H9 (cell line): ENCODE measurements around the gene PRKAR1A. TPM values are rescaled to one million over a fixed set of nuclear protein-coding genes. Genes with fewer than 3 reads are reported as not detected.

Source experiments
- DNase-seq: peaks from one replicate; pipeline ENCODE4 v3.0.0-alpha.2; 2017
- H2AFZ ChIP-seq: one replicate; pipeline ENCODE4 v1.6.1; 2013; ENCODE audit warnings: mild to moderate bottlenecking, low read length, control low read depth, moderate library complexity
- H2AK5ac ChIP-seq: 2 replicates; pipeline ENCODE4 v1.6.1; 2013; ENCODE audit warnings: low read length, control low read depth, mixed read lengths; ENCODE audit not compliant: insufficient read length
- H2BK120ac ChIP-seq: one replicate; pipeline ENCODE4 v1.6.1; 2013; ENCODE audit warnings: low read depth, mild to moderate bottlenecking, low read length, control low read depth, inconsistent platforms; ENCODE audit not compliant: poor library complexity, severe bottlenecking
- H2BK12ac ChIP-seq: 2 replicates; pipeline ENCODE4 v1.6.1; 2013; ENCODE audit warnings: low read length, control low read depth, mixed read lengths, low read depth; ENCODE audit not compliant: insufficient read length
- H2BK15ac ChIP-seq: 2 replicates; pipeline ENCODE4 v1.6.1; 2013; ENCODE audit warnings: low read depth, low read length, control low read depth
- H2BK20ac ChIP-seq: one replicate; pipeline ENCODE4 v1.6.1; 2013; ENCODE audit warnings: low read depth, mild to moderate bottlenecking, low read length, control low read depth, inconsistent platforms; ENCODE audit not compliant: poor library complexity, severe bottlenecking
- H2BK5ac ChIP-seq: 2 replicates; pipeline ENCODE4 v1.6.1; 2013; ENCODE audit warnings: low read length, control low read depth, mixed read lengths; ENCODE audit not compliant: insufficient read length
- H3K14ac ChIP-seq: 2 replicates; pipeline ENCODE4 v1.6.1; 2013; ENCODE audit warnings: low read length, control low read depth; ENCODE audit not compliant: insufficient read depth
- H3K18ac ChIP-seq: 2 replicates; pipeline ENCODE4 v1.6.1; 2013; ENCODE audit warnings: low read depth, mild to moderate bottlenecking, mixed read lengths, low read length, control low read depth; ENCODE audit not compliant: insufficient read length
- H3K23ac ChIP-seq: 2 replicates; pipeline ENCODE4 v1.6.1; 2013; ENCODE audit warnings: low read length, control low read depth, mixed read lengths, low read depth; ENCODE audit not compliant: insufficient read length
- H3K23me2 ChIP-seq: 2 replicates; pipeline ENCODE4 v1.6.1; 2013; ENCODE audit warnings: low read depth, mild to moderate bottlenecking, mixed read lengths, low read length, control low read depth; ENCODE audit not compliant: insufficient read length, poor library complexity, severe bottlenecking
- H3K27ac ChIP-seq: 2 replicates; pipeline ENCODE4 v1.5.1; 2013; ENCODE audit warnings: low read length, control low read depth, mixed read lengths, low read depth; ENCODE audit not compliant: insufficient read length
- H3K27me3 ChIP-seq: 2 replicates; pipeline ENCODE4 v1.6.1; 2013; ENCODE audit warnings: low read length, control low read depth, inconsistent platforms; ENCODE audit not compliant: insufficient read depth
- H3K4ac ChIP-seq: 2 replicates; pipeline ENCODE4 v1.6.1; 2013; ENCODE audit warnings: low read depth, mild to moderate bottlenecking, control low read depth, inconsistent platforms, low read length, moderate library complexity
- H3K4me1 ChIP-seq: 2 replicates; pipeline ENCODE4 v1.6.1; 2013; ENCODE audit warnings: low read length, control low read depth, inconsistent platforms; ENCODE audit not compliant: insufficient read depth
- H3K4me2 ChIP-seq: 2 replicates; pipeline ENCODE4 v1.6.1; 2013; ENCODE audit warnings: low read length, control low read depth, mixed read lengths; ENCODE audit not compliant: insufficient read length, insufficient read depth
- H3K56ac ChIP-seq: 2 replicates; pipeline ENCODE4 v1.6.1; 2013; ENCODE audit warnings: low read depth, mild to moderate bottlenecking, mixed read lengths, low read length, control low read depth; ENCODE audit not compliant: insufficient read length
- H3K79me1 ChIP-seq: 2 replicates; pipeline ENCODE4 v1.6.1; 2013; ENCODE audit warnings: low read depth, mild to moderate bottlenecking, moderate library complexity, low read length, control low read depth, inconsistent platforms; ENCODE audit not compliant: insufficient read depth, poor library complexity, severe bottlenecking
- H3K79me2 ChIP-seq: 2 replicates; pipeline ENCODE4 v1.6.1; 2013; ENCODE audit warnings: low read length, control low read depth, inconsistent platforms; ENCODE audit not compliant: insufficient read depth
- H3K9ac ChIP-seq: 2 replicates; pipeline ENCODE4 v1.6.1; 2013; ENCODE audit warnings: low read length, control low read depth, mixed read lengths; ENCODE audit not compliant: insufficient read length; ENCODE audit errors: extremely low read depth
- H3K9me3 ChIP-seq: one replicate; pipeline ENCODE4 v1.6.1; 2013; ENCODE audit warnings: low read depth, low read length, inconsistent platforms; ENCODE audit not compliant: control insufficient read depth
- H3T11ph ChIP-seq: one replicate; pipeline ENCODE4 v1.6.1; 2013; ENCODE audit warnings: mild to moderate bottlenecking, low read length, control low read depth, inconsistent platforms
- H4K20me1 ChIP-seq: one replicate; pipeline ENCODE4 v1.6.1; 2013; ENCODE audit not compliant: control insufficient read depth, insufficient read length, insufficient read depth
- H4K5ac ChIP-seq: 2 replicates; pipeline ENCODE4 v1.6.1; 2013; ENCODE audit warnings: low read depth, mild to moderate bottlenecking, mixed read lengths, low read length, control low read depth; ENCODE audit not compliant: insufficient read length
- H4K8ac ChIP-seq: replicated peaks from 2 replicates; pipeline ENCODE4 v1.6.1; 2013; ENCODE audit warnings: low read length, control low read depth, mixed read lengths, low read depth; ENCODE audit not compliant: insufficient read length
- H4K91ac ChIP-seq: 2 replicates; pipeline ENCODE4 v1.6.1; 2013; ENCODE audit warnings: low read depth, mild to moderate bottlenecking, moderate library complexity, mixed read lengths, low read length, control low read depth; ENCODE audit not compliant: insufficient read length
- H3K27ac Mint-ChIP-seq, 3 experiments: 2 replicates in 2 of 3; 3 replicates in 1 of 3; pipeline ENCODE4 v1.8.0; 2020 to 2021; ENCODE audit warnings: mixed read lengths in 3 of 3, mild to moderate bottlenecking in 1 of 3, moderate library complexity in 1 of 3
- H3K27me3 Mint-ChIP-seq: 2 replicates; pipeline ENCODE4 v1.8.0; 2021; ENCODE audit warnings: low read depth, mild to moderate bottlenecking, moderate library complexity, mixed read lengths
- H3K36me3 Mint-ChIP-seq, 3 experiments: 2 replicates in 2 of 3; 3 replicates in 1 of 3; pipeline ENCODE4 v1.8.0; 2020 to 2021; ENCODE audit warnings: low read depth in 3 of 3, mixed read lengths in 3 of 3; ENCODE audit not compliant: insufficient read depth in 1 of 3
- H3K4me1 Mint-ChIP-seq, 2 experiments: 2 replicates each; pipeline ENCODE4 v1.8.0; 2020; ENCODE audit warnings: mixed read lengths in 2 of 2
- H3K4me3 Mint-ChIP-seq, 2 experiments: 2 replicates in 1 of 2; 3 replicates in 1 of 2; pipeline ENCODE4 v1.8.0; 2020 to 2021; ENCODE audit warnings: mild to moderate bottlenecking in 2 of 2, mixed read lengths in 2 of 2, moderate library complexity in 1 of 2
- H3K9me3 Mint-ChIP-seq, 2 experiments: 2 replicates in 1 of 2; 3 replicates in 1 of 2; pipeline ENCODE4 v1.8.0; 2020; ENCODE audit warnings: mild to moderate bottlenecking in 2 of 2, mixed read lengths in 2 of 2, moderate library complexity in 1 of 2
- WGBS: extraction: QIAGEN DNeasy Blood & Tissue Kit; methylation state at CpG from one replicate; pipeline ENCODE4 v1.1.7; 2013; ENCODE audit warnings: missing lambda C conversion rate, low lambda C conversion rate, mixed read lengths; ENCODE audit not compliant: insufficient read length; ENCODE audit errors: extremely low coverage; 5-methylcytosine and 5-hydroxymethylcytosine counted together
- total RNA-seq: library from RNA; stranded (reverse); gene quantifications from 2 replicates; pipeline ENCODE4 v1.2.1, GENCODE V29; 2021
- TF ChIP-seq, protein P1 (sequence below): fragments of 200-600 bp; sonication (generic); conservative IDR thresholded peaks from 3 replicates; pipeline ENCODE4 v1.8.0; 2021; ENCODE audit warnings: antibody characterized with exemption, mild to moderate bottlenecking

Gene PRKAR1A
- total RNA-seq, 1 experiment from 2014 or later: 171 TPM

DNA sequence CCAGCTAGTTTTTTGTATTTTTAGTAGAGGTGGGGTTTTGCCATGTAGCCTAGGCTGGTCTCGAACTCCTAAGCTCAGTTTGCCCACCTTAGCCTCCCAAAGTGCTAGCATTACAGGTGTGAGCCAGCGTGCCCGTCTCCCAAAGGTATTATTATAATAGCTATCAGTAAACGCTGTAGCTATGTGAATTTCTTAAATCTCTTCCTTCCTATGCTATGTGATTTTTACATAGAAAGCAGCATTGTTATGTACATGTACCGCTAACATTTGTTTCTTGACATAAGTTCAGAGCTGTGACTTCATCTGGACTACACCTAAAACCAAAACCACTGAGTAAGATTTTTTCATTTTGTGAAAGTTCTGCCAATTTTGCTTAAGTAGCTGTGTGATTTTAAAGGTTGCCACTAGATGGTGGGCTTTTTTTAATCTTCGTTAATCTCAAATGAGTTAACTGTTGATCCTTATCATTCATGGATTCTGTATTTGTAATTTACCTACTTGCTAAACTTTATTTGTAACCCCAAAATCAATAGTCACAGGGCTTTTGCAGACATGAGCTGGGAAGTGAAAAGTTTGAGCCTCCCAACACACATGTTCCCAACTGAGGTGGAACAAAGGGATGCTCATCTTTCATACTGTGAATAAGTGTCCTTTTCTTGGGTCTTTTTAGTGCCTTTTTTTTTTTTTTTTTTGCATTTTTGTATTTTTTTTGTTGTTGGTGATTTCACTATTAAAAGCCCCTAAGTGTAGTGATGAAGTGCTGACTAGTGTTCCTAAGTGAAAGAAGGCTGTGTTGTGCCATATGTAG, 21.9 kb downstream of the PRKAR1A start:
- Histone ChIP-seq H3T11ph (no peak overlapping the region), H3K56ac (no peak overlapping the region), H4K5ac (no peak overlapping the region), H3K27me3 (no peaks in the 10 kb centered on the region), H2AK5ac (no peak overlapping the region), H3K23me2 (no peaks in the 10 kb centered on the region), H3K4ac (no peak overlapping the region), H2AFZ (no peak overlapping the region), H3K9ac (no peak overlapping the region), H3K14ac (no peak overlapping the region), H2BK15ac (no peak overlapping the region), H3K79me1 (peaks cover 4% of the 10 kb centered on the region), H2BK20ac (no peak overlapping the region), H3K23ac (no peak overlapping the region), H3K27ac (no peak overlapping the region), H4K20me1 (peaks cover 2% of the 10 kb centered on the region), H3K18ac (no peak overlapping the region), H4K8ac (no peak overlapping the region), H3K4me2 (no peak overlapping the region), H2BK12ac (no peak overlapping the region), H4K91ac (no peak overlapping the region), H3K4me1 (no peaks in the 10 kb centered on the region), H2BK120ac (no peak overlapping the region), H3K9me3 (no peaks in the 10 kb centered on the region), H3K79me2 (no peaks in the 10 kb centered on the region), H2BK5ac (no peak overlapping the region)
- Mint-ChIP-seq H3K27ac (peak overlapping the region in 1 of 3 experiments; percentile 56; a peak in 1 of 7 replicates), H3K4me1 (0 out of 4 replicates have a peak, but pooled peaks cover 0 to 2% of the 10 kb centered on the region in 2 experiments), H3K4me3 (no peak overlapping the region), H3K27me3 (no peaks in the 10 kb centered on the region), H3K9me3 (no peaks in the 10 kb centered on the region), H3K36me3 (peaks cover 12 to 77% (median 61%) of the 10 kb centered on the region in 3 experiments; a peak in 6 of 7 replicates)
- no CpG with 5 or more reads among the region's 6 CpGs for WGBS
- no peak for DNase-seq
- TF ChIP-seq, protein P1, sequence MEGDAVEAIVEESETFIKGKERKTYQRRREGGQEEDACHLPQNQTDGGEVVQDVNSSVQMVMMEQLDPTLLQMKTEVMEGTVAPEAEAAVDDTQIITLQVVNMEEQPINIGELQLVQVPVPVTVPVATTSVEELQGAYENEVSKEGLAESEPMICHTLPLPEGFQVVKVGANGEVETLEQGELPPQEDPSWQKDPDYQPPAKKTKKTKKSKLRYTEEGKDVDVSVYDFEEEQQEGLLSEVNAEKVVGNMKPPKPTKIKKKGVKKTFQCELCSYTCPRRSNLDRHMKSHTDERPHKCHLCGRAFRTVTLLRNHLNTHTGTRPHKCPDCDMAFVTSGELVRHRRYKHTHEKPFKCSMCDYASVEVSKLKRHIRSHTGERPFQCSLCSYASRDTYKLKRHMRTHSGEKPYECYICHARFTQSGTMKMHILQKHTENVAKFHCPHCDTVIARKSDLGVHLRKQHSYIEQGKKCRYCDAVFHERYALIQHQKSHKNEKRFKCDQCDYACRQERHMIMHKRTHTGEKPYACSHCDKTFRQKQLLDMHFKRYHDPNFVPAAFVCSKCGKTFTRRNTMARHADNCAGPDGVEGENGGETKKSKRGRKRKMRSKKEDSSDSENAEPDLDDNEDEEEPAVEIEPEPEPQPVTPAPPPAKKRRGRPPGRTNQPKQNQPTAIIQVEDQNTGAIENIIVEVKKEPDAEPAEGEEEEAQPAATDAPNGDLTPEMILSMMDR: peak; percentile 61; the same call in 2 of the 3 replicates
